ENCODE measurements around the gene FAM120A. TPM values are rescaled to one million over a fixed set of nuclear protein-coding genes. Genes with fewer than 3 reads are reported as not detected.

Gene FAM120A
- total RNA-seq, 1 donor from 2014 or later: 72.2 TPM

DNA sequence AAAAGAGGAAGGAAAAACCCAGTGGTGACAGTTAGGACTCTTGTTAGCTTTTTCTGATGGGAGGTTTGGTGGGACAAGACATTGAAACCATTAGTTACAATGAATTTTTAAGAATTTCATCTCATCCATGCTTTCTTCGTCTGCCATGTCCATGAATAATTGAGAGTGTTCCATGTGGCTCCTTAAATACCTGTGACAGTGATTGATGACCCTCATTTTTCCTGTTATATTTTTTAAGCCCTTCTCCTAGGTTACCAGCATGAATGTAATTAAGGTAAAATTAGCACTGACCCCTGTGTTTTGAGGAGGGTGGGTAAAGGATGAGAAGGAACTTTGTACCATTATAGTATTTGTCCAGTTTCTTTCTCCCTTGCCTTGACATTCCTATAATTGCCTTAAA, 101.4 kb downstream of the FAM120A start:
- no peak for DNase-seq (ENCODE audit: low spot score)
- ATAC-seq: no peak

GRCh38 chr9:93555370-93555769, 103.9 kb downstream of the FAM120A start:
- no peak for ATAC-seq
- DNase-seq (ENCODE audit: low spot score): no peak

DNA sequence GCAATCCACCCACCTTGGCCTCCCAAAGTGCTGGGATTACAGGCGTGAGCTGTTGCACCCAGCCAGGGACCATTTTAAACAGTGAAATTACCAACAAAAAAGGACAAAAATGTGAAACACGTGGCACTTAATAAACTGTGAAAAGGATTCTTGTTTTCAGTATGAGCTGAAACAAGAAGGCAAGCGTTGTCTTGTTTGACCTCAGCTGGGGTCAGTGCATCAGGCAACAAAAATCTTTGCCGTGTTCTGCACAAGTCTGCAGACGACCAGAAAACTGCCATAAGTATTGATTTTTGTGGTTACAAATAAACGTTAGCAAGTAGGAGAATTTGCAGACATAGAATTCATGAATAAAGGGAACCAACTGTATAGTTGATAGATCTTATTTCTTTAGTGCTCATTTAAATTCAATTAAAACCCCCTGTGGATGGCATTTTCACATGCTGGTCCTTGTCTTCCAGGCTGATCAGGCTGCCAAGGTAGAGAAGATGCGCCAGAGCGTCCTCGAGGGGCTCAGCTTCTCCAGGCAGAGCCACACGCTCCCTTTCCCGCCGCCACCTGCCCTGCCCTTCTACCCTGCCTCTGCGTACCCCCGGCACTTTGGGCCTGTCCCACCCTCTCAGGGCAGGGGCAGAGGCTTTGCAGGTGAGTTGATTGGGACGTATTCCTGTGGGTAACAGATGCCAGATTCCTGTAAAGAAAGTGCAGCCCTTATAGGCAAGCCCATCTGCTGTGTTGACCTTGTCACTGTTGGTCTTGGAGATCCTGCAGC, 106.1 kb downstream of the FAM120A start:
- ATAC-seq (no peak), DNase-seq (ENCODE audit: low spot score) (no peak)

GRCh38 chr9:93558503-93558902, 107.0 kb downstream of the FAM120A start:
- DNase-seq (ENCODE audit: low spot score) (no peak), ATAC-seq (peak; percentile 62)

- ATAC-seq: no peak
- DNase-seq (ENCODE audit: low spot score): no peak
Measured at GRCh38 chr9:93560991-93561390, 109.5 kb downstream of the FAM120A start.

- no peak for DNase-seq (ENCODE audit: low spot score)
- no peak for ATAC-seq
Measured at GRCh38 chr9:93562157-93562556, 110.7 kb downstream of the FAM120A start.

DNA sequence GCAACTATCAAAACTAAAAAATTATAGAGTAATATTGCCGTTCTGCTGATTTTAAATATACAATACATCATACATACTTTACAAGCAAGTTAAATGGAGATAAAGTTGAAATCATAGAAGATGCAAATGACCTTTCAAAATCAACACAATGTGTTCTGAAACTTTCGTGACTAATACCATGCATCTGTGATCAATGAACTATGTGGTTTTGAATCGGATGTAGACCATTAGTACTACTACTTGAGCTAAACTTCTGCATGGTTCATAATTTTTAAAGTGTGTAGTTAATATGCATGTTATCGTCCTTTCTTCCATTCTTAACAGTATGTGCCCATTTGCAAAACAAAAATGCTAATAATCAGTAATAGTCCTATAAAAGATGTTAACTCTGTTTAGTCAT, 113.6 kb downstream of the FAM120A start:
- ATAC-seq (no peak), DNase-seq (ENCODE audit: low spot score) (no peak)

GRCh38 chr9:93566408-93567270, 115.2 kb downstream of the FAM120A start:
- DNase-seq (ENCODE audit: low spot score): peak; percentile 99
- peak; percentile 99 for ATAC-seq

GRCh38 chr9:93567271-93567959, 115.9 kb downstream of the FAM120A start:
- DNase-seq (ENCODE audit: low spot score) (peak; percentile 49), ATAC-seq (no peak)

- ATAC-seq: no peak
- peak; percentile 39 for DNase-seq (ENCODE audit: low spot score)
Measured at GRCh38 chr9:93568169-93568568, 116.7 kb downstream of the FAM120A start.

- DNase-seq (ENCODE audit: low spot score): peak; percentile 33
- ATAC-seq: no peak
Measured at GRCh38 chr9:93569621-93570174, 118.2 kb downstream of the FAM120A start.

DNA sequence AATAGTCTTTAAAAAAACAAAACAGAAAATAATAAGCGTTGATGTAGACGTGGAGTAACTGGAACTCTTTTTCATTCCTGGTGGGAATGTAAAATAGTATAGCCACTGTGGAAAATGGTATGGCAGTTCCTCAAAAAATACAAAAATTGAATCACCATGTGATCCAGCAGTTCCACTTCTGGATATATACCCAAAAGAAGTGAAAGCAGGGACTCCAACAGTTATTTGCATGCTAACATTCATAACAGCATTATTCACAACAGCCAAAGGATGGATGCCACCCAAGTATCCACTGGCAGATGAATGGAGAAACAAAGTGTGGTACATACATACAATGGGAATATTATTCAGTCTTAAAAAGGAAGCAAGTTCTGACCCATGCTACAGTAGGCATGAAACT, 120.7 kb downstream of the FAM120A start:
- ATAC-seq: no peak
- no peak for DNase-seq (ENCODE audit: low spot score)

DNA sequence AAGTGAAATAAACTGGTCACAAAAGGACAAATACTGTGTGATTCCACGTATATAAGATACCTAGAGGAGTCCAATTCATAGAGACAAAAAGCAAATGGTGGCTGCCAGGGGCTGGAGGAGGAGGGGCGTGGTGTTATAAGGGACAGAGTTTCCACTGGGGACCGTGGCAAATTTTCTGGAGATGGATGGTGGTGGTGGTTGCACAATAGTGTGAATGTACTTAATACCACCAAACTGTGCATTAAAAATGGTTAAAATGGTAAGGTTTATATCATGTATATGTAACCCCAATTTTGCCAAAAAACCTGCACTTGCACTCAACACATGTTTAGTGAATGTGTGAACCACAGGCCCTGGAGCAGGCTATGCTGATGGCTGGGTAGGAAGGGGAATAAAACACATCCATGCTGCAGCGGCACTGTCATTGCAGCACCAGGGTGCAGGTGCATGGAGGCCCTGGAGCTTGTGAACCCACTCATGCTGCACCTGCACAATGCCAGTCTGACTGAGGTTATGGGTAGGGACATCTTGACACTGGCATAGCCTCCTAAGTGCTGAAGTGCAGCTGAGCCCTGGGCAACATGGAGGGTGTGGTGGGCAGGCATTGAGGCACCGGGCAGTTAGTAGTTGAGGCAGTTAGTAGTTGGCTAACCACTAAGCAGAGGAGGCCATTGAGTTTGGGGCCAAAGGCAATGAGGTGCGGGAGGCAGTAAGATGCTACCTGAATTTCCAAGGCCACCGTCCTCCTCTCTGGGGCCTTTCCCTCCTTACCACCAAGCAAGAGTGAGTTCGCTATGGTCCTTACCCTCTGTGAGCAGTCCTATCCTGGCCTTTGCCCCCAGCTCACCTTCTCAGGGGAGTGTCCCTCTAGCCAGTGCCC, 121.4 kb downstream of the FAM120A start:
- DNase-seq (ENCODE audit: low spot score) (peak; percentile 36), ATAC-seq (no peak)

DNA sequence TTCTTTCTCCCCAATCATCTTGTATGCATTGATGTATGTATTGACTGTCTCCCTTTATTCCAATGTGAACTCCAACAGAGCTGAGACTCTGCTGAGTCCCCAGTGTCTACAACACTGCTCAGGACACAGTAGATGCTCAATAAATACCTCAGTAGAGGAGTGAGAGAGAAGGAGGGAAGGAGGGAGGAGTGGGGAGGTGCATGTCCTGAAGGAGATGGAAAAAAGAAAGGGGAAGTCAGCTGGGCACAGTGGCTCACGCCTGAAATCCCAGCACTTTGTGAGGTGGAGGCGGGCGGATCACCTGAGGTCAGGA, 122.0 kb downstream of the FAM120A start:
- DNase-seq (ENCODE audit: low spot score): peak; percentile 19
- ATAC-seq: no peak

- peak; percentile 31 for DNase-seq (ENCODE audit: low spot score)
- no peak for ATAC-seq
Measured at GRCh38 chr9:93574091-93574899, 122.8 kb downstream of the FAM120A start.

DNA sequence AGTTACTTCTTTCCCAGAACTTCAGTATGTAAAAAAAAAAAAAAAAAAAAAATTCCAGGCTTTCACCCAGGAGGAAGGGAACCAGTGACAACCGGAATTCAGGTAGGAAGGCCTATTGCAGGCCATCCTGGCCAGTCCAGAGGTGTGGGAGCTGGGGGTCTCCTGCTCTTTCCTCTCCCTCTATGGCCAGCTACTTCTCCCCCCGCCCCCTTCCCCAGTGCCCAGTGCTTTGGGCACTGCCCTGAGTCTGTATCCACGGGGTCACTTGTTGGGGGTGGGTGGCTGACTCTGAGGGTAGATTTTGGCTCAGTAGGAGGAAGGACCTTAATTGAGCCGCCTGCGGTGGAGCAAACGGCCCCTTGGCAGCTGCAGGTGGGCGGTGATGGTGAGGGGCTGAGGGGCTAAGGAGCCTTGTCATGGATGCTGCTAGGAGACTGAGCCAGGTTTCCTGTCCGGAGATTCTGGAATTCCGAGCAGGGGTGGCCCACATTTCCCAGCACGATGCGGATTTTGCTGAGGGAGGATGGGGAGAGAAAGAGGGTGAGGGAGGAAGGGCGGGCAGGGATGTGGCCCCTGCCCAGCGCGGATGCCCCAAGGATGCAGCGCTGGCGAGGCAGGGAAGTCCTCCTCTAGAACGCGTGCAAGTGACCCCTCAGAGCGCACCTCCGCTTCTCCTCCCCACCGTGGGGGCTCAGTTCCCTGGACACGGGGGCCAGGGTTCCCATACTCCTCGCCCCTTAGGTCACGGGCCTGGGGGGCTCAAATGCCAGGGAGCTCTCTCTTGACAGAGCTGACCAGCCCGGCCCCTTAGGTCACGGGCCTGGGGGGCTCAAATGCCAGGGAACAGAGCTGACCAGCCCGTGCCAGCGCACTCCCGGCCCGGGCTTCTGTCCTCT, 123.7 kb downstream of the FAM120A start:
- no peak for ATAC-seq
- peak; percentile 43 for DNase-seq (ENCODE audit: low spot score)

DNA sequence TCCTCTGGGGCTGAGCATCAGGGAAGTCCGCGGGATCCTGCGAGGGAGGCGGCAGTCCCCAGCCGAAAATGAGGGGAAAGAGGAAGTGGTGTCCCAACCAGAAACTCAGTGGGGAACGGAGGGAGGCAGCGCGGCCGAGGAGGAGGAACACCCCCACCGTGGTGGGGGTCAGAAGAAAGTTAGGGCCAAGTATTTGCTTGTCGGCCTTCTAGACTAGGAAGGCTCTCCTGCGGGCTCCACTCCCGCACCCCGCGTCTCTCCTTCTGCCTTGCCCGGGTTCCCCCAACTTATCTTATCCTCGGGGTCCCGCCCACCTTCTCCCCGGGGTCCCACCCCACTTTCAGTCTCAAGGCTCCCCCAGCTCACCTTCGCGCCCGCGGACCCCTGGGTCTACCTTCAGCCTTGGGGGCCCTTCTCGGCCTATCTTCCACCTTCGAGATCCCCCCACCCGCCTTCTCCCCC, 124.3 kb downstream of the FAM120A start:
- peak; percentile 37 for ATAC-seq
- DNase-seq (ENCODE audit: low spot score): peak; percentile 56

Data from left lobe of liver (tissue), 2 donors.